Raji (cell line): Measurements from ENCODE around the gene DNAJB9.

Experiments
- POLR2A ChIP-seq: IDR thresholded peaks from 2 replicates; pipeline ENCODE4 v1.6.1; 2011; ENCODE audit warnings: low read depth, low read length, control low read depth; ENCODE audit not compliant: insufficient read depth

The DNAJB9 gene

GRCh38 chr7:108569381-108570145 lies at the start of gene DNAJB9, which contains the start of gene THAP5:
DNAJB9 (plus strand) TSS chr7:108569874; CDS start chr7:108571727, 1,853 bp downstream.
THAP5 (minus strand) TSS chr7:108569706; CDS start chr7:108569569, 137 bp downstream.
- peak; percentile 88 for TF ChIP-seq POLR2A

- no peak for TF ChIP-seq POLR2A
Measured at GRCh38 chr7:108522780-108523179, 46.9 kb upstream of the DNAJB9 start.

DNA sequence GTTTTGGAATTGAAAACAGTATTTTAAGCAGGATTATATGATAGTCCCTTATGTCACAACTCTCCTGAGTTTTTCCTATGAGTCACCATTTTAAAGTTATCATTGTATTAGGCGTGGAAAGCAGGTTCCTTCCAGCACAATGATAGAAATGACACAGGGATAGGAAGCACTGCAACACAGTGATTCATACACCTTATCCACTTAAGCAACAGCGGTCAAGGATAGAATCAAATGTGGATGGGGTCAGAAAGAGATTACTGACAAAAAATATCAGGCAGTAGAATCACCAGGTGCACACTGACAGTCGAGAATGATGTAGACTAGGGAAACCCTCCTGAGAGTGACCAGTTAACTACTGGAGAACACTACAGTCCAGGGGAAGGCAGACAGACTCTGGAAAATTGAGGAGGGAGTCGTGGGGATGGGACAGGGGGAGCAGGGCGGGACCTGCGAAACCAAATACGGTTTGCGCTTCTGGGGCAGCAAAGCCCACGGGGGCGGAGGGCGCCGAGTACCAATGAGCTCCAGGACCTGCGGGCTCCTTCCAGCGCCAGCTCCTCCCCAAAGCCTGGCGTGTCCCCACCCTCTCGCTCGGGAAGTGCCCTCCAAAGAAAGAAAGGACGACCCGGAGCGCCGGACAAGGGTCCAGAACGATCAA lies 44.2 kb upstream of the DNAJB9 start:
- no peak for TF ChIP-seq POLR2A

DNA sequence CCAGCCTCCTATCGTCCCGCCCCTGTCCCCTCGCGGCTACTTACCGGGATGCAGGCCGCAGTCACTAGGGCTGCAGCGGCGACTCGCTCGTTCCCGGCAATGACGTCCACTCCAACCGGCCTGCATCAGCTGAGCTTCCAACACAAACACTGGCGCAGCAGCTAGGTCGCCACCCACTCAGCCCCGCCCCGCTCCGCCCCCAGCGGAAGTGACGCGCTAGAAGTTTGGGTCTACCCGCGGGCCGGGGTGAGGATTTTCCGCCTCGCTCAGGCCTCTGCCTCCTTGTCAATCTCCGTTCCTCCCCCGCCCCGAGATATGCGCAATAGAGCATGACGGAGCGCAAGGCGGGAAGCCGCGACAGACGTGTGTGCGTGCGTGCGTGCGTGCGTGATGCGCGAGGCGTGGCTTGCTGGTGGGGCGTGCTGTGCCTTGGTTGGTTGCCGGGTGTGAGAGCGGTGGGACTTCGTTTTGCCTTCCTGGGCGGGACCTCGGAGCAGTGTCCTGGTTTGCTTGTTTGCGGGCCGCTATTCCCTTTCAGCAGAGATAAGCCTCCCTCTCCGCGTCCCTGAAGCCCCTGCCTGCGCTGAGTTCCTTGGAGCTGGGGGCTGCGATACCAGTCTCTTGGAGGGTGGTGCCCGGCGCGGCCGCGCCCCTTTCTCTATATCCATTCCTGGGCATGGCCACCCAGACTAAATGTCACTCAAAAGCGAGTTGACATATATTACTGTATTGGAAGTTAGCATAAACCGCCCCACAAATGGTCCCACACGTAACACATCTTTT lies 43.5 kb upstream of the DNAJB9 start, which contains the start of gene PNPLA8:
Gene PNPLA8, minus strand, starts transcription at position 151 of the 783 bp plus-strand sequence. CDS start 10,644 bp downstream, outside the sequence.
- TF ChIP-seq POLR2A, result peak; percentile 89

- no peak for TF ChIP-seq POLR2A
Measured at GRCh38 chr7:108526768-108527017, 43.0 kb upstream of the DNAJB9 start.

- no peak for TF ChIP-seq POLR2A
Measured at GRCh38 chr7:108528183-108528712, 41.4 kb upstream of the DNAJB9 start.

GRCh38 chr7:108529341-108529740 lies 40.3 kb upstream of the DNAJB9 start:
- TF ChIP-seq POLR2A, result no peak

DNA sequence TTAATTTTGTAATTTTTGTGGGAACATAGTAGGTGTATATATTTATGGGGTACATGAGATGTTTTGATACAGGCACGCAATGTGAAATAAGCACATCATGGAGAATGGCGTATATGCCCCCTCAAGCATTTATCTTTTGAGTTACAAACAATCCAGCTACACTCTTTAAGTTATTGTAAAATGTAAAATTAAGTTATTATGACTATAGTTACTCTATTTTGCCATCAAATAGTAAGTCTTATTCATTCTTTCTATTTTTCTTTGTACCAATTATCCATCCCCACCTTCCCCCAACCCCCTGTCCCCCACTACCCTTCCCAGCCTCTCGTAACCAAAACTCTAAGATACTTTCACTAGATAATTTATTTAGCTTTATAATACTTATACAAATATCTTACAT lies 36.0 kb upstream of the DNAJB9 start:
- TF ChIP-seq POLR2A, result no peak

- TF ChIP-seq POLR2A, result no peak
Measured at GRCh38 chr7:108535257-108535656, 34.4 kb upstream of the DNAJB9 start.

- no peak for TF ChIP-seq POLR2A
Measured at GRCh38 chr7:108535744-108536143, 33.9 kb upstream of the DNAJB9 start.

GRCh38 chr7:108537229-108537628 lies 32.4 kb upstream of the DNAJB9 start:
- TF ChIP-seq POLR2A, result no peak

GRCh38 chr7:108541478-108541877 lies 28.2 kb upstream of the DNAJB9 start:
- no peak for TF ChIP-seq POLR2A

GRCh38 chr7:108557191-108557590 lies 12.5 kb upstream of the DNAJB9 start:
- no peak for TF ChIP-seq POLR2A

DNA sequence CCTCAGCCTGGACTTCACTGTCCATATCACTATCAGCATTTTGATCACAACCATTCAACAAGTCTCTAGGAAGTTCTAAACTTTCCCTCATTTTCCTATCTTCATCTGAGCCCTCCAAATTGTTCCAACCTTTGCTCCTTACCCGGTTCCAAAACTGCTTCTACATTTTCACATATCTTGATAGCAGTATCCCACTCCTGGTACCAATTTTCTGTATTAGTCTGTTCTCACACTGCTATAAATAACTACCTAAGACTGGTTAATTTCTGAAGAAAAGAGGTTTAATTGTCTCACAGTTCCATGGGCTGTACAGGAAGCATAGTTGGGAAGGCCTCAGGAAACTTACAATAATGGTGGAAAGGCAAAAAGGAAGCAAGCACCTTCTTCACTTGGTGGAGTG lies 12.1 kb upstream of the DNAJB9 start:
- TF ChIP-seq POLR2A, result no peak

DNA sequence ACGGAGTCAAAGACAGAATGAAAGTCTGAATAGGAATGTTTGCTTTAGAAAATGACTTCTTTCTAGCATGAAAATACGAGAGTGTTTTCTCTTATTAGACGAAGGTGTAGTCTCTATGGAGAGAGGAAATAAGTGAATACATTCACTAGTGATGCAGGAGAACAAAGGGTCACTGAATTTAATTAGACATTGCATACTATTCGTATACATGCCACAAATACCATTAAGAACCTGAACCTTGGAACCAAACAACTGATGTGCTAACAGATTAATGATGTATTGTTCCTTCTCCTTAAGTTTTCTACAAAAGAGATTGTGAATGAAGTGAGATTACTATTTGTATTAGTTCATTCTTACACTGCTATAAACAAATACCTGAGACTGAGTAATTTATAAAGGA lies 10.4 kb upstream of the DNAJB9 start:
- no peak for TF ChIP-seq POLR2A
